GM21447 (cell line): ENCODE results near the gene ZNF536.
"Not testable (repeated sequence)": the region's sequence is repeated elsewhere in the genome, so short reads cannot be mapped to it uniquely, and the experiment has no call there.

ENCODE experiments used
- ATAC-seq: cut with Tn5 transposase; IDR thresholded peaks from one replicate; pipeline ENCODE4 v1.9.1; 2021; ENCODE audit not compliant: unreplicated experiment

ZNF536 gene

GRCh38 chr19:30444253-30444671 is 72.1 kb downstream of the ZNF536 start:
- ATAC-seq, result no peak

DNA sequence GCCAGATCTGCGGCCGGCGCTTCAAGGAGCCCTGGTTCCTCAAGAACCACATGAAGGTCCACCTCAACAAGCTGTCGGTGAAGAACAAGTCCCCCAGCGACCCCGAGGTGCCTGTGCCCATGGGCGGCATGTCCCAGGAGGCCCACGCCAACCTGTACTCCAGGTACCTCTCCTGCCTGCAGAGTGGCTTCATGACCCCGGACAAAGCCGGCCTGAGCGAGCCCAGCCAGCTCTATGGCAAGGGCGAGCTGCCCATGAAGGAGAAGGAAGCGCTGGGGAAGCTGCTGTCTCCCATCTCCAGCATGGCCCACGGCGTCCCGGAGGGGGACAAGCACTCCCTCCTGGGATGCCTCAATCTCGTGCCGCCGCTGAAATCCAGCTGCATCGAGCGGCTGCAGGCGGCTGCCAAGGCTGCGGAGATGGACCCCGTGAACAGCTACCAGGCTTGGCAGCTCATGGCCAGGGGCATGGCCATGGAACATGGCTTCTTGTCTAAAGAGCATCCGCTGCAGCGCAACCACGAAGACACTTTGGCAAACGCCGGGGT is 72.6 kb downstream of the ZNF536 start:
- no peak for ATAC-seq

GRCh38 chr19:30445385-30445784 is 73.2 kb downstream of the ZNF536 start:
- no peak for ATAC-seq

- ATAC-seq, result not testable (repeated sequence)
Measured at GRCh38 chr19:30446120-30446519, 73.9 kb downstream of the ZNF536 start.

- no peak for ATAC-seq
Measured at GRCh38 chr19:30446850-30447552, 74.8 kb downstream of the ZNF536 start.

DNA sequence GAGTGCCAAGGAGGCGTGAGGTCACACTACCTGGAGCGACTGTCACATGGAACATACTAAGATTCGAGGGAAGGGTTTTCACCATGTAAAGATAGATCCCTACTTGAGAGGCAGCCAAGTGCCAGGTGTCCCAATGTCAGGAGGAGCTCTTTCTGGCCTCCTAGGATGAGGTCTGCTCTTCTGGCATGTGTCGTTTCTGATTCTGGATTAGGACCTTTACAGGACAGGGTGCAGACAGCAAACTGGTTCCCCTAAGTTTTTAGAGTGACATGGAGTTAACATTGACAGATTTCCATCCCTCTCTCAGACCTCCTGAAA is 75.3 kb downstream of the ZNF536 start:
- no peak for ATAC-seq

- no peak for ATAC-seq
Measured at GRCh38 chr19:30448386-30449077, 76.3 kb downstream of the ZNF536 start.

- no peak for ATAC-seq
Measured at GRCh38 chr19:30449078-30449590, 77.0 kb downstream of the ZNF536 start.

GRCh38 chr19:30449673-30450072 is 77.5 kb downstream of the ZNF536 start:
- no peak for ATAC-seq

DNA sequence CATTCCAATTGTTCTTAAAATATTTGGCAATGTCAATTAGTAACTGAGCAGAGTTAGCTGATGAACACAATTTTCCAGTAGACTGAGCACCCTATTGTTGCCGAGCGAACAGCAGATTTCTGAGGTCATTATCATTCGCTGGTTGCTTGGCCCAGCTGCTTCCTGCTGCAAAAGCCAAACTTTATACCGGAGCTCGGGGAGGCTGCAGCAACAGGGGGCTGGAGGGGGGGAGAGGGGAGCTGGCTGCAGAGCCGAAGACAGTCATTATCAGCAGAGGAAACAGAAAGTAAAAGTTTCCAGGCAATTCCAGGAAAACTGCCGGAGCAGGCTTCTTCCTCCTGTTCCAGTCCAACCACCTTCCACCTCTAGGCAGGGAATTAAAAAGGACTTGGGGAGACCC is 77.9 kb downstream of the ZNF536 start:
- ATAC-seq, result no peak

DNA sequence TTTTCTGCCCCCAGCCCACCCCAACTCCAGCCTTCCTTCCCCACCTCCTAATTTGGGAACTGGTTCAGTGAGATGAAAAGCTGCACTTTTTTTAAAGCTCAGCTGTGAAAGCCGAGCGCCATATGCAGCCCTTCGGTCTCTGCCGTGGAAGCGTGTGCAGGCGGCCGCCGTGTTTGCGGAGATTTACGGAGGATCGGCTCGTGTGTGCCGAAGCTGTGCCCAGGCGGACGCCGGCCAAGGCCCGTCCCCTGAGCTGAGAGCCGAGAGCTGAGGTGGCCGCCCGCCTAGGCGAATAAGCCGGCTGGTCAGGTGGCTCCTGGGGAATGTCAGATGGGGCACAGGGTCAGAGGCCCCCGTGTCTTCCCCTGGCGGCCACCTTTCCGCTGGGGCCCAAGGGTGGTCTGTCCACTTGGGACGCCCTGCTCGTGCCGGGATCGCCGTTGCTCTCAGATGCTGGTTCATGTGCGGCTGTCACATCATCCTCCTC is 78.7 kb downstream of the ZNF536 start:
- ATAC-seq, result no peak

- no peak for ATAC-seq
Measured at GRCh38 chr19:30452931-30453330, 80.7 kb downstream of the ZNF536 start.

DNA sequence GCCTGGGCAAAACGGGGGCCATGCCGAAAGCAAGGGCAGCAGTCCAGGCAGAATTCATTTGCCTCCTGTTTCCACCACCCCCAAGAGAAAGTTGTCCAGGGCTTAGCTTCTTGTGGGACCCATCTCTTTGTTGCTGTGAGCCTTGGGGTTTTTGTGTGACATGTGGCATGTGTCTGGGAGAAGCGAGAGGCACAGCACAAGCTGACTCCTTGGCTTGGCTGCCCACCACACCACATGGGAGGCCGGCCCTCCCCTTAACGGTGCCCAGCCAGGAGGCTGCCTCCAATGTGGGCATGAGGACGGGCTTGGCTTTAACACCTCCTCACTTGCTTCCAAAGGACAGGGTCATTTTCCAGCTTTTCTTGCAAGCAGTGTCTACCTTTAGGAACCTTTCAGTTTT is 81.6 kb downstream of the ZNF536 start:
- ATAC-seq, result no peak

DNA sequence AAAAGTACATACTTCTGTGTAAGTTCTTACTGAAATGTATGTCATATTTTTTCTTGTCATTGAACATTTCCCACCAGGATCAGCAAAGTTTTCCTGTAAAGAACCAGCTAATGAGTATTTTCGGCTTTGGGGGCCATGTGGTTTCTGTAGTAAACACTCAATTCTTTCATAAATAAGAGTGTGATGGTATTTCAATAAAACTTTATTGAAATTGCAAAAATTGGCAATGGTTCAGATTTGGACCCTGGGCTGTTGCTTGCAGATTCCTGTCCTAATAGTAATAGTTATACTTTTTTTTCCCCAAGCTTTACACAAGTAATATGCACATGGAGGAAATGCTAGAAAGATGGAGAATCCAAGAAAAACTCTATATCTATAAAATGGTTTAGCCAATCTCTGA is 83.7 kb downstream of the ZNF536 start:
- ATAC-seq, result no peak

DNA sequence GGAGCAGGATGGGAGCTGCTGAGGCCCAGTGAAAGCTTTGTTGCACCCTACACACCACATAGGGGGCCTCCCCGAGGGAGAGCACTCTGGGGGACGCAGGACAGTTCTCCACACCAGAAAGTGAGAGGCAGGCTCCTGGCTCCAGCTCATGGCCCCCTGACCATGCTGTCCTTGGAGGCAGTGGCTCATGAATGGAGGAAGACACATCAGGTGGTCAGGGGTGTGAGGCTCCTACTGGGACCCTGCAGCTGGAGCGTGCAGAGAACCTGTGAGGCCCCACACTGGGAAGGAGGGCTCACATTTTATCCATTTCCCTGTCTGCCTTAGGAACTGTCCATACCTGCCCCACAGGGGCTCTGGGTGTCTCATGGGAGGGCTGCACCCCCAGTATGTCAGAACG is 85.3 kb downstream of the ZNF536 start:
- ATAC-seq, result no peak

- no peak for ATAC-seq
Measured at GRCh38 chr19:30459859-30460258, 87.7 kb downstream of the ZNF536 start.

- no peak for ATAC-seq
Measured at GRCh38 chr19:30464162-30464561, 92.0 kb downstream of the ZNF536 start.

GRCh38 chr19:30466598-30466997 is 94.4 kb downstream of the ZNF536 start:
- not testable (repeated sequence) for ATAC-seq

GRCh38 chr19:30467239-30467638 is 95.1 kb downstream of the ZNF536 start:
- ATAC-seq, result no peak

- no peak for ATAC-seq
Measured at GRCh38 chr19:30469774-30470173, 97.6 kb downstream of the ZNF536 start.

- ATAC-seq, result no peak
Measured at GRCh38 chr19:30471441-30471840, 99.3 kb downstream of the ZNF536 start.

DNA sequence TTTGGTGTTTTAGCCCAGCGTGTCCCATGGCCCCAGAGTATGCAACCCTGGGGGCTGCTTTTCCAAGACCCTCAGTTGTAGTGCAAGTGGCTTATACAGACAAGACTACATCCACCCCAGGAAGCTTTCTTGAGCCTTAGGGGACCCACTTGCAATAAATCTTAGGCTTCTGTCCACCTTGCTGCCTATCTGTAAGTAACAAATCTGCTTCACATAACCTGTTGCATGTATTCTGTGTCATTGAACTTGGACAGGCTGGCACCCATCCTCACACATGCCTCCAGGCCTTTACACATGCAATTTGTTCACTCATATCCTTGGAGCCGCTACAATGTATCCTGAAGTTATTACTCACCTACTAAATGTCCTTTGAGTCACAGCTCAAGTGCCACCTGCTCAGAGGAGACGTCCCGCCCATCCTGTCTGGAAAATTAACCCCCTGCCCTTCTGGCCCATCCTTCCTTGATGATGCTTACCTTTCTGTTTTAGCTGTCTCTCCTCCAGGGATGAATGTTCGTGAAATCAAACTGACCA is 101.2 kb downstream of the ZNF536 start:
- ATAC-seq, result no peak
